Activated gamma-delta T cell treated with Interleukin-2 at 50 U/mL for 16 hours (primary cell): ENCODE results near the gene PCDHGB3.

Source experiments
- DNase-seq: peaks from one replicate; pipeline ENCODE4 v3.0.0-alpha.2; 2020

The PCDHGB3 gene

GRCh38 chr5:141421489-141421855 lies 51.4 kb downstream of the PCDHGB3 start:
- DNase-seq = no peak
